Fibroblast of lung (primary cell): ENCODE results near the gene NHERF2. TPM values are rescaled to one million over a fixed set of nuclear protein-coding genes. Genes with fewer than 3 reads are reported as not detected.

Experiments used
- DNase-seq, 2 donors: peaks; one replicate each; pipeline versions ENCODE4 v3.0.0 to v3.0.0-alpha.2; 2010; ENCODE audit warnings: low read depth in 2 of 2
- H2AFZ ChIP-seq: 2 replicates; pipeline ENCODE4 v1.5.1; 2012; ENCODE audit warnings: low read length, control low read depth, inconsistent platforms
- H3K27ac ChIP-seq: 2 replicates; pipeline ENCODE4 v1.5.1; 2011; ENCODE audit warnings: low read length, control low read depth; ENCODE audit not compliant: insufficient read depth
- H3K27me3 ChIP-seq: 2 replicates; pipeline ENCODE4 v1.5.1; 2011; ENCODE audit warnings: mild to moderate bottlenecking, low read length; ENCODE audit not compliant: control insufficient read depth, insufficient read depth
- H3K36me3 ChIP-seq: 2 replicates; pipeline ENCODE4 v1.5.1; 2011; ENCODE audit warnings: low read length; ENCODE audit not compliant: control insufficient read depth, insufficient read depth
- H3K4me1 ChIP-seq: 2 replicates; pipeline ENCODE4 v1.5.1; 2011; ENCODE audit warnings: low read length; ENCODE audit not compliant: control insufficient read depth, insufficient read depth; ENCODE audit errors: extremely low read depth
- H3K4me2 ChIP-seq: 2 replicates; pipeline ENCODE4 v1.5.1; 2011; ENCODE audit warnings: low read length, control low read depth; ENCODE audit not compliant: insufficient read depth; ENCODE audit errors: extremely low read depth
- H3K4me3 ChIP-seq, 4 experiments: fragments of 200-600 bp in 1 of 4; sonication (generic) in 1 of 4; replicated peaks in 1 of 4; 2 replicates each; pipeline ENCODE4 v1.5.1; 2011 to 2016; ENCODE audit warnings: low read length in 4 of 4, low read depth in 3 of 4, mild to moderate bottlenecking in 3 of 4, control low read depth in 2 of 4, inconsistent platforms in 1 of 4, mixed read lengths in 1 of 4; ENCODE audit not compliant: insufficient read depth in 1 of 4; ENCODE audit errors: control extremely low read depth in 1 of 4
- H3K79me2 ChIP-seq: 2 replicates; pipeline ENCODE4 v1.5.1; 2012; ENCODE audit warnings: mild to moderate bottlenecking, low read length, inconsistent platforms; ENCODE audit not compliant: control insufficient read depth, insufficient read depth
- H3K9ac ChIP-seq: 2 replicates; pipeline ENCODE4 v1.5.1; 2011; ENCODE audit warnings: mild to moderate bottlenecking, low read length, control low read depth; ENCODE audit not compliant: insufficient read depth
- H3K9me3 ChIP-seq: 2 replicates; pipeline ENCODE4 v1.5.1; 2012; ENCODE audit warnings: low read depth, low read length; ENCODE audit not compliant: control insufficient read depth, insufficient read depth
- H4K20me1 ChIP-seq: 2 replicates; pipeline ENCODE4 v1.5.1; 2011; ENCODE audit warnings: low read length; ENCODE audit not compliant: control insufficient read depth, insufficient read depth; ENCODE audit errors: extremely low read depth
- CTCF ChIP-seq, 2 donors: IDR thresholded peaks in 1 of 2; conservative IDR thresholded peaks in 1 of 2; 1 replicate in 1 of 2; 2 replicates in 1 of 2; pipeline ENCODE4 v1.5.1; 2011 to 2012; ENCODE audit warnings: low read length in 2 of 2, control low read depth in 1 of 2, inconsistent platforms in 1 of 2, low read depth in 1 of 2, mild to moderate bottlenecking in 1 of 2
- EZH2 ChIP-seq: IDR thresholded peaks from 2 replicates; pipeline ENCODE4 v1.5.1; 2012; ENCODE audit warnings: low read length, control low read depth, mild to moderate bottlenecking; ENCODE audit errors: missing control alignments
- polyA plus RNA-seq, 2 donors: library from polyadenylated mRNA; depleted of rRNA in 1 of 2; stranded (reverse) in 1 of 2; unstranded in 1 of 2; fragments of >200 nt; gene quantifications; 2 replicates each; pipeline ENCODE4 v1.2.1, GENCODE V29; 2011 to 2012; ENCODE audit warnings: missing spikeins in 1 of 2
- total RNA-seq: library from RNA; depleted of rRNA; stranded (reverse); fragments of >200 nt; gene quantifications from 2 replicates; pipeline ENCODE4 v1.2.1, GENCODE V29; 2014

The NHERF2 gene
- total and polyA plus RNA-seq, 2 donors (not counting 1 experiment from before 2014, with no cell fraction given), result 21.5 to 38.0 TPM

DNA sequence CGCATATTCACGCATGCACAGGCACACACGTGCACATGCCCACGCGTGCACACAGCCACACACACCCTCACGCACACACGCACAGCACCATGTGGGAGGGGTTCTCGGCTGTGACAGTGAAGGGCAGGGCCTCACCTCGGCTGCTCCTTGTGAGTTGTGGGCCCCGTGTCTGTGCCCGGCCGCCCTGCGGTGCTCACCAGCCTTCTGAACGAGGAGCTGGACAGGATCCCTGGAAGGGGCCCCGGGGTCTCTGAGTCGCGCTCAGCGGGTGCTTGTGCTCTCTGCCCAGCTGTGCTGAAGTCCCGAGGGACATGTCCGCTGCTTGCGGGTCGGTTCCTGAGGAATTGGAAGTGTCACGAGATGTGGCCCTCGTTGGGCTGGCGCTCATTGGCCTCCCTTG is 37.2 kb downstream of the NHERF2 start:
- no peaks in the 10 kb centered on the region for H3K79me2 ChIP-seq
- TF ChIP-seq EZH2, result no peak
- no peak for TF ChIP-seq CTCF (conservative IDR thresholded peaks at IDR 0.05 in 1 of 2, IDR thresholded peaks at IDR 0.05 in 1 of 2; ENCODE audit: low read depth in 1 of 2, low read length in 2 of 2)
- H3K36me3 ChIP-seq, result peaks cover 35% of the 10 kb centered on the region
- H3K9me3 ChIP-seq, result no peaks in the 10 kb centered on the region
- H3K4me2 ChIP-seq, result no peak overlapping the region
- no peak overlapping the region for H3K9ac ChIP-seq
- H2AFZ ChIP-seq, result no peak overlapping the region
- no peaks in the 10 kb centered on the region for H3K4me1 ChIP-seq
- H3K27me3 ChIP-seq, result no peaks in the 10 kb centered on the region
- no peak for DNase-seq
- H4K20me1 ChIP-seq, result no peaks in the 10 kb centered on the region
- no peak overlapping the region for H3K4me3 ChIP-seq
- no peak overlapping the region for H3K27ac ChIP-seq

- Histone ChIP-seq H3K36me3 (peaks cover 37% of the 10 kb centered on the region), H3K27me3 (no peaks in the 10 kb centered on the region), H3K9me3 (no peaks in the 10 kb centered on the region), H2AFZ (no peak overlapping the region), H3K79me2 (no peaks in the 10 kb centered on the region), H3K9ac (no peak overlapping the region), H3K4me1 (no peaks in the 10 kb centered on the region), H3K27ac (no peak overlapping the region), H3K4me3 (no peak overlapping the region), H4K20me1 (no peaks in the 10 kb centered on the region), H3K4me2 (no peak overlapping the region)
- DNase-seq, result no peak
- no peak for TF ChIP-seq CTCF (conservative IDR thresholded peaks at IDR 0.05 in 1 of 2, IDR thresholded peaks at IDR 0.05 in 1 of 2; ENCODE audit: low read depth in 1 of 2, low read length in 2 of 2)
- no peak for TF ChIP-seq EZH2
Observed at GRCh38 chr16:2064368-2064945, 37.8 kb downstream of the NHERF2 start.

DNA sequence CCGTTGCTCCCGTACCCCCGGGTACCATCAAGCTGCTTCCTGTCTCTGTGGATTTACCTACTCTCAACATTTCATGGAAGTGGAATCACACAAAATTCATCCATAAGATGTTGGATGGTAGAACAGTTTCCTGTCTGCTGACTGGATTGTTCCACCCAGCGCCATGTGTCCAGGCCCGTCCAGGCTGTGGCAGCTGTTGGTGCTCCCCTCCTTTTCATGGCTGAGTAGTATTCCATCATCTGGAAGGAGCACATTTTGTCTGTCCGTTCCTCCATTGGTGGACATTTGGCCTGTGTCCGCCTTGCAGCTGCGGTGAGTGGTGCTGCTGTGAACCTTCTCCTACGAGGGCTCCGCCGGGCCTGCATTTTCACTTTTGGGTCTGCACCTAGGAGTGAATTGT is 39.4 kb downstream of the NHERF2 start:
- DNase-seq, result no peak
- Histone ChIP-seq H3K27me3 (no peaks in the 10 kb centered on the region), H3K27ac (no peak overlapping the region), H3K4me1 (no peaks in the 10 kb centered on the region), H3K79me2 (no peaks in the 10 kb centered on the region), H3K4me2 (no peak overlapping the region), H3K36me3 (peaks cover 31% of the 10 kb centered on the region), H2AFZ (no peak overlapping the region), H3K9me3 (no peaks in the 10 kb centered on the region), H4K20me1 (no peaks in the 10 kb centered on the region), H3K9ac (no peak overlapping the region), H3K4me3 (no peak overlapping the region)
- TF ChIP-seq CTCF (conservative IDR thresholded peaks at IDR 0.05 in 1 of 2, IDR thresholded peaks at IDR 0.05 in 1 of 2; ENCODE audit: low read depth in 1 of 2, low read length in 2 of 2) (no peak), EZH2 (no peak)
